HepG2 (cell line): ENCODE results near the gene INHA. TPM values are rescaled to one million over a fixed set of nuclear protein-coding genes. Genes with fewer than 3 reads are reported as not detected.

ENCODE experiments used
- FOSL2 ChIP-seq: sonication (generic); formaldehyde crosslinking; IDR thresholded peaks from 2 replicates; pipeline ENCODE4 v1.4.0; 2020; ENCODE audit warnings: missing genetic modification reagents
- FOXK1 ChIP-seq: sonication (generic); formaldehyde crosslinking; IDR thresholded peaks from 2 replicates; pipeline ENCODE4 v1.4.0; 2020; ENCODE audit warnings: low read depth, missing genetic modification reagents, borderline replicate concordance
- IKZF1 ChIP-seq: fragments of 450-650 bp; IDR thresholded peaks from 2 replicates; pipeline ENCODE4 v1.7.1; 2016
- KDM5A ChIP-seq: fragments of 200-600 bp; sonication (generic); IDR thresholded peaks from 2 replicates; pipeline ENCODE4 v1.7.0; 2018; ENCODE audit warnings: antibody characterized with exemption, mild to moderate bottlenecking, low read length, borderline replicate concordance
- KLF15 ChIP-seq: sonication (generic); formaldehyde crosslinking; IDR thresholded peaks from 2 replicates; pipeline ENCODE4 v1.8.1; 2023; ENCODE audit warnings: borderline replicate concordance, mild to moderate bottlenecking, inconsistent platforms, missing genetic modification reagents, mixed read lengths
- KLF9 ChIP-seq: IDR thresholded peaks from 2 replicates; pipeline ENCODE4 v1.6.1; 2016; ENCODE audit warnings: low read depth
- POLR2A ChIP-seq, 2 experiments: IDR thresholded peaks; 2 replicates each; pipeline ENCODE4 v1.6.1; 2011; ENCODE audit warnings: low read depth in 2 of 2, low read length in 2 of 2, mild to moderate bottlenecking in 1 of 2, moderate library complexity in 1 of 2; ENCODE audit not compliant: insufficient read depth in 1 of 2
- RAD21 ChIP-seq: fragments of 450-650 bp; formaldehyde crosslinking; IDR thresholded peaks from 2 replicates; pipeline ENCODE4 v1.5.0; 2020; ENCODE audit warnings: mild to moderate bottlenecking
- TGIF2 ChIP-seq: IDR thresholded peaks from 2 replicates; pipeline ENCODE4 v1.6.1; 2016; ENCODE audit warnings: control low read depth, missing compliant biosample characterization
- ZFP36L1 ChIP-seq: sonication (generic); formaldehyde crosslinking; IDR thresholded peaks from 2 replicates; pipeline ENCODE4 v1.8.0; 2022; ENCODE audit warnings: mild to moderate bottlenecking, missing genetic modification reagents, moderate library complexity
- ZNF556 ChIP-seq: sonication (generic); formaldehyde crosslinking; IDR thresholded peaks from 2 replicates; pipeline ENCODE4 v1.4.0; 2020; ENCODE audit warnings: mild to moderate bottlenecking, missing genetic modification reagents, borderline replicate concordance
- ZNF749 ChIP-seq: sonication (generic); formaldehyde crosslinking; IDR thresholded peaks from 2 replicates; pipeline ENCODE4 v1.8.0; 2022; ENCODE audit warnings: mild to moderate bottlenecking, missing genetic modification reagents, moderate library complexity, borderline replicate concordance
- ZNF780A ChIP-seq: sonication (generic); formaldehyde crosslinking; IDR thresholded peaks from 2 replicates; pipeline ENCODE4 v1.8.0; 2022; ENCODE audit warnings: mild to moderate bottlenecking, missing genetic modification reagents, moderate library complexity
- polyA plus RNA-seq, 8 experiments: library from polyadenylated mRNA; depleted of rRNA in 3 of 8; stranded (reverse) in 7 of 8; unstranded in 1 of 8; fragments of >200 nt; fragmentation: Illumina TruSeq in 4 of 8; extraction: Trizol in 4 of 8; gene quantifications; 2 replicates each; pipeline versions ENCODE4 v1.2.1 to v1.2.3, GENCODE V29; 2011 to 2016; ENCODE audit warnings: low read depth in 4 of 8, missing spikeins in 1 of 8, mixed read lengths in 1 of 8; ENCODE audit not compliant: insufficient read depth in 1 of 8
- total RNA-seq, 5 experiments: library from RNA; depleted of rRNA; stranded (reverse); fragments of >200 nt; fragmentation: Illumina TruSeq; extraction: Trizol; gene quantifications; 2 replicates each; pipeline ENCODE4 v1.2.3, GENCODE V29; 2016; ENCODE audit warnings: low read depth in 1 of 5
- TF ChIP-seq, protein P1 (sequence below): sonication (generic); formaldehyde crosslinking; IDR thresholded peaks from 2 replicates; pipeline ENCODE4 v1.4.0; 2020; ENCODE audit warnings: missing genetic modification reagents
- TF ChIP-seq, protein P2 (sequence below): sonication (generic); formaldehyde crosslinking; IDR thresholded peaks from 2 replicates; pipeline ENCODE4 v1.5.0; 2020; ENCODE audit warnings: mild to moderate bottlenecking, missing genetic modification reagents
- TF ChIP-seq, protein P3 (sequence below): sonication (generic); formaldehyde crosslinking; IDR thresholded peaks from 2 replicates; pipeline ENCODE4 v1.8.1; 2023; ENCODE audit warnings: mild to moderate bottlenecking, moderate library complexity, missing genetic modification reagents
- TF ChIP-seq, protein P4 (sequence below): sonication (generic); formaldehyde crosslinking; IDR thresholded peaks from 2 replicates; pipeline ENCODE4 v1.5.0; 2020; ENCODE audit warnings: mild to moderate bottlenecking, missing genetic modification reagents
- TF ChIP-seq, protein P5 (sequence below): sonication (generic); formaldehyde crosslinking; IDR thresholded peaks from 2 replicates; pipeline ENCODE4 v1.5.0; 2020; ENCODE audit warnings: mild to moderate bottlenecking, missing genetic modification reagents, borderline replicate concordance

The INHA gene
- total and polyA plus RNA-seq, 2 of the 13 experiments (the other 11 are each of a cell fraction or from before 2014, with no cell fraction given): 4.1 to 15.2 TPM

DNA sequence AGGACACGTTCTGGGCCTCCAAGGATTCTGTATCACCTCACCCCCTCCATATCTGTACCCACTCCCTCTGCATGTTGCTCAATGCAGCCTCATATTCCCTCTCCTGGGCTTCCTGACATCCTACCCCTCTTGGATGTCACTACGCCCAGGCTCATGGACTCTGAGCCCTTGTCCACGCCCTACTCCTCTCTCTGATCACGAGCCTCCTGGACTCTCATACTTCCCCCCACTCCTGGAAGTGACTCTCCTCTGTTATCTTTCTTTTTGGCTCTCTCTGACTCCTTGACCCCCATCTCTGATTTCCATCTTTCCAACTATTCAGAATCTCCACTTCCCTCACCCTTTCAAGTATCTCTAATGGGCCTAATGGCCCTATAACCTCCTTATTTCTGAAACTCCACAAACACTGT is 26.2 kb upstream of the INHA start (continued):
- no peak for TF ChIP-seq ZNF780A
- TF ChIP-seq, protein P1, sequence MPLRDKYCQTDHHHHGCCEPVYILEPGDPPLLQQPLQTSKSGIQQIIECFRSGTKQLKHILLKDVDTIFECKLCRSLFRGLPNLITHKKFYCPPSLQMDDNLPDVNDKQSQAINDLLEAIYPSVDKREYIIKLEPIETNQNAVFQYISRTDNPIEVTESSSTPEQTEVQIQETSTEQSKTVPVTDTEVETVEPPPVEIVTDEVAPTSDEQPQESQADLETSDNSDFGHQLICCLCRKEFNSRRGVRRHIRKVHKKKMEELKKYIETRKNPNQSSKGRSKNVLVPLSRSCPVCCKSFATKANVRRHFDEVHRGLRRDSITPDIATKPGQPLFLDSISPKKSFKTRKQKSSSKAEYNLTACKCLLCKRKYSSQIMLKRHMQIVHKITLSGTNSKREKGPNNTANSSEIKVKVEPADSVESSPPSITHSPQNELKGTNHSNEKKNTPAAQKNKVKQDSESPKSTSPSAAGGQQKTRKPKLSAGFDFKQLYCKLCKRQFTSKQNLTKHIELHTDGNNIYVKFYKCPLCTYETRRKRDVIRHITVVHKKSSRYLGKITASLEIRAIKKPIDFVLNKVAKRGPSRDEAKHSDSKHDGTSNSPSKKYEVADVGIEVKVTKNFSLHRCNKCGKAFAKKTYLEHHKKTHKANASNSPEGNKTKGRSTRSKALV (CRISPR knock-in tag): no peak
- TF ChIP-seq, protein P2, sequence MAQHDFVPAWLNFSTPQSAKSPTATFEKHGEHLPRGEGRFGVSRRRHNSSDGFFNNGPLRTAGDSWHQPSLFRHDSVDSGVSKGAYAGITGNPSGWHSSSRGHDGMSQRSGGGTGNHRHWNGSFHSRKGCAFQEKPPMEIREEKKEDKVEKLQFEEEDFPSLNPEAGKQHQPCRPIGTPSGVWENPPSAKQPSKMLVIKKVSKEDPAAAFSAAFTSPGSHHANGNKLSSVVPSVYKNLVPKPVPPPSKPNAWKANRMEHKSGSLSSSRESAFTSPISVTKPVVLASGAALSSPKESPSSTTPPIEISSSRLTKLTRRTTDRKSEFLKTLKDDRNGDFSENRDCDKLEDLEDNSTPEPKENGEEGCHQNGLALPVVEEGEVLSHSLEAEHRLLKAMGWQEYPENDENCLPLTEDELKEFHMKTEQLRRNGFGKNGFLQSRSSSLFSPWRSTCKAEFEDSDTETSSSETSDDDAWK (CRISPR knock-in tag): no peak
- 0 out of 2 replicates have a peak, but pooled peaks have one; percentile 10 for TF ChIP-seq RAD21 (CRISPR knock-in tag)
- TF ChIP-seq FOSL2 (CRISPR knock-in tag): peak; percentile 63
- TF ChIP-seq KLF15 (CRISPR knock-in tag): no peak
- TF ChIP-seq, protein P3, sequence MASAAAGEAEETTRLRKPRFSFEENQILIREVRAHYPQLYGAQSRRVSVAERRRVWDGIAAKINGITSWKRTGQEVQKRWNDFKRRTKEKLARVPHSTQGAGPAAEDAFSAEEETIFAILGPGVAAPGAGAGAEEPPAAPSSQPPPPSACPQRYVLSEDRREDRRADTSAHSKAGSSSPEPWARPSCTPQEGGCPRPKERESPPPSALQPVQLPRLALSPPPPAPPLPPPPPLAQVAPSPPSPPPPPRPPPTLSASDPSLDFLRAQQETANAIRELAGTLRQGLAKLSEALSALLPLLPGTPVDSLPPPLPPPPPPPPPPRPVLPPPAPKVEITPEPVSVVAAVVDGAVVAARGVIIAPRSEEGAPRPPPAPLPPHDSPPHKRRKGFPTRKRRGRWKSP (CRISPR knock-in tag): peak; percentile 61; the same call in 1 of the 2 replicates
- TF ChIP-seq KDM5A: no peak
- TF ChIP-seq TGIF2 (CRISPR knock-in tag): peak; percentile 31; the same call in 1 of the 2 replicates
- TF ChIP-seq ZFP36L1 (CRISPR knock-in tag): peak; percentile 81; the same call in 1 of the 2 replicates
- TF ChIP-seq, protein P4, sequence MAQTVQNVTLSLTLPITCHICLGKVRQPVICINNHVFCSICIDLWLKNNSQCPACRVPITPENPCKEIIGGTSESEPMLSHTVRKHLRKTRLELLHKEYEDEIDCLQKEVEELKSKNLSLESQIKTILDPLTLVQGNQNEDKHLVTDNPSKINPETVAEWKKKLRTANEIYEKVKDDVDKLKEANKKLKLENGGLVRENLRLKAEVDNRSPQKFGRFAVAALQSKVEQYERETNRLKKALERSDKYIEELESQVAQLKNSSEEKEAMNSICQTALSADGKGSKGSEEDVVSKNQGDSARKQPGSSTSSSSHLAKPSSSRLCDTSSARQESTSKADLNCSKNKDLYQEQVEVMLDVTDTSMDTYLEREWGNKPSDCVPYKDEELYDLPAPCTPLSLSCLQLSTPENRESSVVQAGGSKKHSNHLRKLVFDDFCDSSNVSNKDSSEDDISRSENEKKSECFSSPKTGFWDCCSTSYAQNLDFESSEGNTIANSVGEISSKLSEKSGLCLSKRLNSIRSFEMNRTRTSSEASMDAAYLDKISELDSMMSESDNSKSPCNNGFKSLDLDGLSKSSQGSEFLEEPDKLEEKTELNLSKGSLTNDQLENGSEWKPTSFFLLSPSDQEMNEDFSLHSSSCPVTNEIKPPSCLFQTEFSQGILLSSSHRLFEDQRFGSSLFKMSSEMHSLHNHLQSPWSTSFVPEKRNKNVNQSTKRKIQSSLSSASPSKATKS: peak; percentile 65; the same call in 1 of the 2 replicates
- TF ChIP-seq, protein P5, sequence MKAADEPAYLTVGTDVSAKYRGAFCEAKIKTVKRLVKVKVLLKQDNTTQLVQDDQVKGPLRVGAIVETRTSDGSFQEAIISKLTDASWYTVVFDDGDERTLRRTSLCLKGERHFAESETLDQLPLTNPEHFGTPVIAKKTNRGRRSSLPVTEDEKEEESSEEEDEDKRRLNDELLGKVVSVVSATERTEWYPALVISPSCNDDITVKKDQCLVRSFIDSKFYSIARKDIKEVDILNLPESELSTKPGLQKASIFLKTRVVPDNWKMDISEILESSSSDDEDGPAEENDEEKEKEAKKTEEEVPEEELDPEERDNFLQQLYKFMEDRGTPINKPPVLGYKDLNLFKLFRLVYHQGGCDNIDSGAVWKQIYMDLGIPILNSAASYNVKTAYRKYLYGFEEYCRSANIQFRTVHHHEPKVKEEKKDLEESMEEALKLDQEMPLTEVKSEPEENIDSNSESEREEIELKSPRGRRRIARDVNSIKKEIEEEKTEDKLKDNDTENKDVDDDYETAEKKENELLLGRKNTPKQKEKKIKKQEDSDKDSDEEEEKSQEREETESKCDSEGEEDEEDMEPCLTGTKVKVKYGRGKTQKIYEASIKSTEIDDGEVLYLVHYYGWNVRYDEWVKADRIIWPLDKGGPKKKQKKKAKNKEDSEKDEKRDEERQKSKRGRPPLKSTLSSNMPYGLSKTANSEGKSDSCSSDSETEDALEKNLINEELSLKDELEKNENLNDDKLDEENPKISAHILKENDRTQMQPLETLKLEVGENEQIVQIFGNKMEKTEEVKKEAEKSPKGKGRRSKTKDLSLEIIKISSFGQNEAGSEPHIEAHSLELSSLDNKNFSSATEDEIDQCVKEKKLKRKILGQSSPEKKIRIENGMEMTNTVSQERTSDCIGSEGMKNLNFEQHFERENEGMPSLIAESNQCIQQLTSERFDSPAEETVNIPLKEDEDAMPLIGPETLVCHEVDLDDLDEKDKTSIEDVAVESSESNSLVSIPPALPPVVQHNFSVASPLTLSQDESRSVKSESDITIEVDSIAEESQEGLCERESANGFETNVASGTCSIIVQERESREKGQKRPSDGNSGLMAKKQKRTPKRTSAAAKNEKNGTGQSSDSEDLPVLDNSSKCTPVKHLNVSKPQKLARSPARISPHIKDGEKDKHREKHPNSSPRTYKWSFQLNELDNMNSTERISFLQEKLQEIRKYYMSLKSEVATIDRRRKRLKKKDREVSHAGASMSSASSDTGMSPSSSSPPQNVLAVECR (CRISPR knock-in tag): peak; percentile 59; the same call in 1 of the 2 replicates
- no peak for TF ChIP-seq ZNF556 (CRISPR knock-in tag)
- TF ChIP-seq KLF9: 0 out of 2 replicates have a peak, but pooled peaks have one; percentile 41
- TF ChIP-seq POLR2A (IDR thresholded peaks at IDR 0.05; ENCODE audit: insufficient read depth in 1 of 2, low read depth in 2 of 2, low read length in 2 of 2): no peak
- peak; percentile 21; the same call in 1 of the 2 replicates for TF ChIP-seq ZNF749
- peak; percentile 73; the same call in 1 of the 2 replicates for TF ChIP-seq FOXK1 (CRISPR knock-in tag)
- TF ChIP-seq IKZF1: no peak
